Natural killer cell (primary cell): Measurements from ENCODE around the gene RSPRY1. TPM values are rescaled to one million over a fixed set of nuclear protein-coding genes. Genes with fewer than 3 reads are reported as not detected.

Experiments
- ATAC-seq, 3 donors: fragments of 150-1000 bp in 2 of 3; fragments of 200-7000 bp in 1 of 3; cut with Tn5 transposase; 1 replicate in 1 of 3; 2 replicates in 2 of 3; pipeline ENCODE4 v1.10.0; 2021; ENCODE audit warnings: mild to moderate bottlenecking in 2 of 3, moderate library complexity in 2 of 3
- DNase-seq, 2 donors: peaks; one replicate each; pipeline versions ENCODE4 v3.0.0 to v3.0.0-alpha.2; 2013 to 2021; ENCODE audit warnings: mixed read lengths in 1 of 2
- H3K27ac ChIP-seq: one replicate; pipeline ENCODE4 v1.5.1; 2013; ENCODE audit warnings: mild to moderate bottlenecking, low read length
- H3K27me3 ChIP-seq: one replicate; pipeline ENCODE4 v1.6.1; 2013; ENCODE audit warnings: low read length; ENCODE audit not compliant: control insufficient read depth, insufficient read depth
- H3K36me3 ChIP-seq: one replicate; pipeline ENCODE4 v1.6.1; 2013; ENCODE audit warnings: low read length; ENCODE audit not compliant: control insufficient read depth, insufficient read depth
- H3K4me1 ChIP-seq: one replicate; pipeline ENCODE4 v1.6.1; 2013; ENCODE audit warnings: low read length; ENCODE audit not compliant: control insufficient read depth, insufficient read depth
- H3K4me3 ChIP-seq: one replicate; pipeline ENCODE4 v1.5.1; 2013; ENCODE audit warnings: low read length
- H3K9me3 ChIP-seq: one replicate; pipeline ENCODE4 v1.6.1; 2013; ENCODE audit warnings: low read length; ENCODE audit not compliant: control insufficient read depth, insufficient read depth
- H3K27ac Mint-ChIP-seq, 2 donors: one replicate each; pipeline ENCODE4 v1.8.0; 2022; ENCODE audit warnings: mild to moderate bottlenecking in 2 of 2, mixed read lengths in 2 of 2, moderate library complexity in 1 of 2
- H3K27me3 Mint-ChIP-seq, 2 donors: one replicate each; pipeline ENCODE4 v1.8.0; 2022; ENCODE audit warnings: low read depth in 2 of 2, mixed read lengths in 2 of 2
- H3K36me3 Mint-ChIP-seq: one replicate; pipeline ENCODE4 v1.8.0; 2022; ENCODE audit warnings: mixed read lengths
- H3K4me1 Mint-ChIP-seq, 2 donors: one replicate each; pipeline ENCODE4 v1.8.0; 2022; ENCODE audit warnings: mixed read lengths in 2 of 2
- H3K4me3 Mint-ChIP-seq: one replicate; pipeline ENCODE4 v1.8.0; 2022; ENCODE audit warnings: mild to moderate bottlenecking, moderate library complexity, mixed read lengths
- H3K9me3 Mint-ChIP-seq, 2 donors: one replicate each; pipeline ENCODE4 v1.8.0; 2022; ENCODE audit warnings: mixed read lengths in 2 of 2
- WGBS: methylation state at CpG from one replicate; pipeline ENCODE4 v1.1.7; 2013; ENCODE audit warnings: missing lambda C conversion rate; ENCODE audit not compliant: insufficient coverage; 5-methylcytosine and 5-hydroxymethylcytosine counted together
- intact Hi-C: fragments of 100-400 bp; cut with micrococcal nuclease; formaldehyde crosslinking; loops from one replicate; pipeline ENCODE4 v1.14.2; 2022
- total RNA-seq, 4 donors: library from RNA; stranded (reverse); fragments of 120-200 nt in 1 of 4; gene quantifications; one replicate each; pipeline versions ENCODE4 v1.2.3 to v1.2.4, GENCODE V29; 2013 to 2022
- TF ChIP-seq, protein P1 (sequence below): fragments of 200-600 bp; IDR thresholded peaks from one replicate; pipeline ENCODE4 v1.8.0; 2022; ENCODE audit warnings: antibody characterized with exemption

RSPRY1 gene
- total RNA-seq, 3 donors from 2014 or later (not counting 1 experiment from before 2014, with no cell fraction given), result 22.6 to 26.6 (median 23.4) TPM

DNA sequence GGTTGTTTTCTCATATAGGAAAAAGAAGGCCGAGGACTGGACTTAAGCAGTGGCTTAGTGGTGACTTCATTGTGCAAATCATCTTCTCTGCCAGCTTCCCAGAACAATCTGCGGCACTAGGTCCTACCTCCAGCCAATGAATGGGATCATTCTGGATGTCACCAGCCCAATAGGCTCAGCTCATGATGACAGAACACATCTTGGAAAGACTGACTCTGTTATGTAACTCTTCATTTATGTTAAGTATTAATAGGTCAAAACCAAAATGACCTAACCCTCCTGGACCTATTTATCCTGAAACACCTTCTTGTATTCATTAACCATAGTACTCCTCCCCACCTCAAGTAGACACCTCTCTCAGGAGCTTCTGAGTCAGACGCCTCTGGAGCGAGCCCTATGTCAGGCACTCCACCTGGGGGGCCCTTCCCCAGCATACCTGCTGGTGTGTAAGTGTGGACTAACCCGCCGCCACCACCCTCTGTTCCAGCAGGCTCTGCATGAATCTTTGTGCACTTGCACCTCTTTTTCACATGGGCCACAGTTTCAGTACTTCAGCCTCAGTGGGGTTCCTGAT is 66.1 kb downstream of the RSPRY1 start:
- Mint-ChIP-seq H3K36me3 (peaks cover 8% of the 10 kb centered on the region), H3K9me3 (no peaks in the 10 kb centered on the region), H3K27ac (no peak overlapping the region), H3K27me3 (no peaks in the 10 kb centered on the region), H3K4me3 (no peak overlapping the region), H3K4me1 (peaks cover 0 to 4% of the 10 kb centered on the region in 2 donors)
- H3K27me3 ChIP-seq, result no peaks in the 10 kb centered on the region
- H3K27ac ChIP-seq, result no peak overlapping the region
- TF ChIP-seq, protein P1, sequence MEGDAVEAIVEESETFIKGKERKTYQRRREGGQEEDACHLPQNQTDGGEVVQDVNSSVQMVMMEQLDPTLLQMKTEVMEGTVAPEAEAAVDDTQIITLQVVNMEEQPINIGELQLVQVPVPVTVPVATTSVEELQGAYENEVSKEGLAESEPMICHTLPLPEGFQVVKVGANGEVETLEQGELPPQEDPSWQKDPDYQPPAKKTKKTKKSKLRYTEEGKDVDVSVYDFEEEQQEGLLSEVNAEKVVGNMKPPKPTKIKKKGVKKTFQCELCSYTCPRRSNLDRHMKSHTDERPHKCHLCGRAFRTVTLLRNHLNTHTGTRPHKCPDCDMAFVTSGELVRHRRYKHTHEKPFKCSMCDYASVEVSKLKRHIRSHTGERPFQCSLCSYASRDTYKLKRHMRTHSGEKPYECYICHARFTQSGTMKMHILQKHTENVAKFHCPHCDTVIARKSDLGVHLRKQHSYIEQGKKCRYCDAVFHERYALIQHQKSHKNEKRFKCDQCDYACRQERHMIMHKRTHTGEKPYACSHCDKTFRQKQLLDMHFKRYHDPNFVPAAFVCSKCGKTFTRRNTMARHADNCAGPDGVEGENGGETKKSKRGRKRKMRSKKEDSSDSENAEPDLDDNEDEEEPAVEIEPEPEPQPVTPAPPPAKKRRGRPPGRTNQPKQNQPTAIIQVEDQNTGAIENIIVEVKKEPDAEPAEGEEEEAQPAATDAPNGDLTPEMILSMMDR, result no peak
- H3K36me3 ChIP-seq, result peaks cover 53% of the 10 kb centered on the region
- no peaks in the 10 kb centered on the region for H3K9me3 ChIP-seq
- DNase-seq, result no peak
- intact Hi-C loops, result no loop called here
- 94% methylated on average over 6 of the region's 6 CpGs for WGBS
- no peaks in the 10 kb centered on the region for H3K4me1 ChIP-seq
- no peak overlapping the region for H3K4me3 ChIP-seq
- no peak for ATAC-seq

DNA sequence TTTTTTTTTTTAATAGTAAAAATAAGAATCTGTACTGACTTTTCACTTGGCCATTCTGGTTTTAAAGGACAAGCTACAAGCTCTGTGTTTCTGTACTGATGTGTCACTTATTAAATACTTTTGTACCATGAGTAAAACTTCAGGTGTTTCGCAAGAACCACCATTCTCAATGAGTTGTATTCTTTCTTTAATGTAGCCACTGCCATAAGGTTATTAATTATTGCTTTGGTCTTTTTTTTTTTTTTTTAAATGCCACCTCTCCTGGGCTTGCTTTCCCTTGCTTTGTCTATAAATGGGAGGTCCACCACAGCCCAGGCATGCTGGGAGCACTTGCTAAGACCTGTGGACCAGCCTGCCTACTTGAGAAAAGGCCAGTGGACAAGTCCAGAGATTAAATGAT is 67.3 kb downstream of the RSPRY1 start:
- no peaks in the 10 kb centered on the region for H3K9me3 Mint-ChIP-seq
- Histone ChIP-seq H3K27me3 (no peaks in the 10 kb centered on the region), H3K4me3 (no peak overlapping the region), H3K27ac (no peak overlapping the region), H3K4me1 (no peaks in the 10 kb centered on the region), H3K9me3 (no peaks in the 10 kb centered on the region), H3K36me3 (peaks cover 50% of the 10 kb centered on the region)
- ATAC-seq (no peak), DNase-seq (no peak)
- WGBS, result no CpG with 5 or more reads among the region's 1 CpG
- H3K27me3 Mint-ChIP-seq, result no peaks in the 10 kb centered on the region
- no peak overlapping the region for H3K4me3 Mint-ChIP-seq
- H3K36me3 Mint-ChIP-seq, result peaks cover 8% of the 10 kb centered on the region
- no peak overlapping the region for H3K27ac Mint-ChIP-seq
- TF ChIP-seq, protein P1, result no peak
- H3K4me1 Mint-ChIP-seq, result peaks cover 0 to 4% of the 10 kb centered on the region in 2 donors
- intact Hi-C loops, result no loop called here

DNA sequence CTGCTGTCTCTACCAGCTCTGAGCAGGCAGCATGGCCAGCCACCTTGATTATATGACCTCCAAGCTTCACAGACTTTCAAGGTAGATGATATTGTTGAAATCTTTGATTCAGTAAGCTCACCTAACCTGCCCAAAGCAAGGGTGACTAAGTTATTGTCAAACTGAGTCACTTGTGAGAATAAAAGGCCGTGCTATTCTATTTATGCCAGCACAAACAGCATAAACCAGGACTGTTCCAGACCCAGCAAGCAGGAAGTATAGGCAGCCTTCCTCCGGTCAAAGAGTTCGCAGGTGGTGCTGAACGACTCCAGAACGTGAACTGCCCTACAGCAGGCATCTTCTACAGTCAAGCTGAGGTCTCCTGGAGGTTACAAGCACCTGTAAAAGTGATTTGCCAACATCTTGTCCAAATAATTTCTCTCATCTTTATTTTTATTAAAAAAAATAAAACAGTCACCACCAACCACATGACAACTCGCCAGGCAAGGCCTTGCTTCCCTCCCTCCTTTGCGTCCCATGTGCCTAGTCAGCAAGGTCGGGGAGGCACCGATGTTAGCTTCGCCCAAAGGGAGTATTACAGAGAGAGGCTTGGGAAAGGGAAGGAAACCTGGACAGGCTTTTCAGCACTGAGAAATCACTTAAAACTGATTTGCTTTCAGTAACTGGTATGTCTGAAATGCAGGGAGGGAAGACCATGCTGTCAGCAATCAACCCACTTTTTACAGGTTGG is 69.7 kb downstream of the RSPRY1 start:
- Histone ChIP-seq H3K27me3 (no peaks in the 10 kb centered on the region), H3K4me3 (no peak overlapping the region), H3K9me3 (no peaks in the 10 kb centered on the region), H3K27ac (no peak overlapping the region), H3K4me1 (peaks cover 13% of the 10 kb centered on the region), H3K36me3 (peaks cover 33% of the 10 kb centered on the region)
- ATAC-seq (no peak), DNase-seq (no peak)
- H3K4me3 Mint-ChIP-seq, result no peak overlapping the region
- intact Hi-C loops, result no loop called here
- H3K4me1 Mint-ChIP-seq, result peaks cover 5 to 10% of the 10 kb centered on the region in 2 donors
- H3K27ac Mint-ChIP-seq, result no peak overlapping the region
- H3K36me3 Mint-ChIP-seq, result peaks cover 8% of the 10 kb centered on the region
- TF ChIP-seq, protein P1, result no peak
- H3K27me3 Mint-ChIP-seq, result no peaks in the 10 kb centered on the region
- WGBS, result 94% methylated on average over 10 of the region's 10 CpGs
- no peaks in the 10 kb centered on the region for H3K9me3 Mint-ChIP-seq
